Glutamatergic neuron (in vitro differentiated cells): ENCODE data around the gene PCDHA7. TPM values are rescaled to one million over a fixed set of nuclear protein-coding genes. Genes with fewer than 3 reads are reported as not detected.
A peak's percentile ranks its signal among the peaks of the same experiment; 100 is the strongest.
"Not testable (repeated sequence)": the region's sequence is repeated elsewhere in the genome, so short reads cannot be mapped to it uniquely, and the experiment has no call there.

Experiments
- DNase-seq: peaks from one replicate; pipeline ENCODE4 v3.0.0; 2022
- H3K27ac Mint-ChIP-seq: one replicate; pipeline ENCODE4 v1.8.0; 2020; ENCODE audit warnings: mild to moderate bottlenecking, mixed read lengths, inconsistent platforms; ENCODE audit not compliant: unreplicated experiment
- H3K27me3 Mint-ChIP-seq: one replicate; pipeline ENCODE4 v1.8.0; 2020; ENCODE audit warnings: mild to moderate bottlenecking, moderate library complexity, mixed read lengths, inconsistent platforms; ENCODE audit not compliant: unreplicated experiment
- H3K36me3 Mint-ChIP-seq: one replicate; pipeline ENCODE4 v1.8.0; 2020; ENCODE audit warnings: mild to moderate bottlenecking, mixed read lengths, inconsistent platforms; ENCODE audit not compliant: unreplicated experiment
- H3K4me1 Mint-ChIP-seq: one replicate; pipeline ENCODE4 v1.8.0; 2020; ENCODE audit warnings: mild to moderate bottlenecking, low read depth, mixed read lengths, inconsistent platforms; ENCODE audit not compliant: unreplicated experiment
- H3K4me3 Mint-ChIP-seq: one replicate; pipeline ENCODE4 v1.8.0; 2020; ENCODE audit warnings: mild to moderate bottlenecking, mixed read lengths, inconsistent platforms; ENCODE audit not compliant: unreplicated experiment
- H3K9me3 Mint-ChIP-seq: one replicate; pipeline ENCODE4 v1.8.0; 2020; ENCODE audit warnings: mild to moderate bottlenecking, moderate library complexity, mixed read lengths, inconsistent platforms; ENCODE audit not compliant: unreplicated experiment
- CTCF ChIP-seq: fragments of 200-600 bp; sonication (generic); IDR thresholded peaks from one replicate; pipeline ENCODE4 v1.5.0; 2021; ENCODE audit not compliant: partially characterized antibody, unreplicated experiment
- total RNA-seq: library from RNA; stranded (reverse); fragmentation: NEBNext Ultra II Directional; extraction: Animal tissue kit (Norgen Biotek cat#: 25700); gene quantifications from one replicate; pipeline ENCODE4 v1.2.1, GENCODE V29; 2021; ENCODE audit not compliant: unreplicated experiment

PCDHA7 gene
- total RNA-seq, 1 donor from 2014 or later, result 22.9 TPM

GRCh38 chr5:140794595-140795258, 39.3 kb upstream of the PCDHA7 start, which contains the start of gene PCDHA2:
TSS of gene PCDHA2 (plus strand) at chr5:140794852.
- Mint-ChIP-seq H3K27ac (peak within 1 kb of the TSS; percentile 97), H3K4me3 (peak within 1 kb of the TSS; percentile 93), H3K27me3 (no peaks in the 10 kb centered on the region)

DNA sequence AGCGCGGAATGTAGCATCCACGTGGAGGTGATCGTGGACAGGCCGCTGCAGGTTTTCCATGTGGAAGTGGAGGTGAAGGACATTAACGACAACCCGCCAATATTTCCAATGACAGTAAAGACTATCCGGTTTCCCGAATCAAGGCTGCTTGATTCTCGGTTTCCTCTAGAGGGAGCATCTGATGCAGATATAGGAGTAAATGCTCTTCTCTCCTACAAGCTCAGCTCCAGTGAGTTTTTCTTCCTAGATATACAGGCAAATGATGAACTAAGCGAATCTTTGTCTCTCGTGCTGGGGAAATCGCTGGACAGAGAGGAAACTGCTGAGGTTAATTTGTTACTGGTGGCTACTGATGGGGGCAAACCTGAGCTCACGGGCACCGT, 38.8 kb upstream of the PCDHA7 start:
- no peak for DNase-seq
- peaks cover 27% of the 10 kb centered on the region for H3K36me3 Mint-ChIP-seq
- peak overlapping the region; percentile 97 for H3K27ac Mint-ChIP-seq
- no peaks in the 10 kb centered on the region for H3K27me3 Mint-ChIP-seq
- H3K4me1 Mint-ChIP-seq, result no peaks in the 10 kb centered on the region
- peak; percentile 59 for TF ChIP-seq CTCF
- H3K9me3 Mint-ChIP-seq, result peaks cover 19% of the 10 kb centered on the region
- peak overlapping the region; percentile 93 for H3K4me3 Mint-ChIP-seq

More at GRCh38 chr5:140794595-140795258, 39.3 kb upstream of the PCDHA7 start, which contains the start of gene PCDHA2:
- DNase-seq, result no peak
- Mint-ChIP-seq H3K9me3 (peaks cover 17% of the 10 kb centered on the region), H3K4me1 (no peaks in the 10 kb centered on the region), H3K36me3 (peaks cover 24% of the 10 kb centered on the region)
- TF ChIP-seq CTCF, result no peak

DNA sequence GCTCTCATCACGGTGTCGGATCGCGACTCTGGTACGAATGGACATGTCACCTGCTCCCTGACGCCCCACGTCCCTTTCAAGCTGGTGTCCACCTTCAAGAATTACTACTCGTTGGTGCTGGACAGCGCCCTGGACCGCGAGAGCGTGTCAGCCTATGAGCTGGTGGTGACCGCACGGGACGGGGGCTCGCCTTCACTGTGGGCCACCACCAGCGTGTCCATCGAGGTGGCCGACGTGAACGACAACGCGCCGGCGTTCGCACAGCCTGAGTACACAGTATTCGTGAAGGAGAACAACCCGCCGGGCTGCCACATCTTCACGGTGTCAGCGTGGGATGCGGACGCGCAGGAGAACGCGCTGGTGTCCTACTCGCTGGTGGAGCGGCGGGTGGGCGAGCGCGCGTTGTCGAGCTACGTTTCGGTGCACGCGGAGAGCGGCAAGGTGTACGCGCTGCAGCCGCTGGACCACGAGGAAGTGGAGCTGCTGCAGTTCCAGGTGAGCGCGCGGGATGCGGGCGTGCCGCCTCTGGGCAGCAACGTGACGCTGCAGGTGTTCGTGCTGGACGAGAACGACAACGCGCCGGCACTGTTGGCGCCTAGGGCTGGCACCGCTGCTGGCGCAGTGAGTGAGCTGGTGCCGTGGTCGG, 37.9 kb upstream of the PCDHA7 start:
- H3K27me3 Mint-ChIP-seq, DNase-seq, H3K27ac Mint-ChIP-seq, H3K4me1 Mint-ChIP-seq: not testable (repeated sequence)
- H3K36me3 Mint-ChIP-seq, result peaks cover 34% of the 10 kb centered on the region
- peak overlapping the region; percentile 93 for H3K4me3 Mint-ChIP-seq
- H3K9me3 Mint-ChIP-seq, result peaks cover 24% of the 10 kb centered on the region

- no peak for DNase-seq
- Mint-ChIP-seq H3K27me3 (no peaks in the 10 kb centered on the region), H3K27ac (no peak overlapping the region), H3K36me3 (peaks cover 39% of the 10 kb centered on the region), H3K4me3 (no peak overlapping the region), H3K4me1 (no peaks in the 10 kb centered on the region), H3K9me3 (peaks cover 26% of the 10 kb centered on the region)
- TF ChIP-seq CTCF, result no peak
Measured at GRCh38 chr5:140796718-140797095, 37.4 kb upstream of the PCDHA7 start.

GRCh38 chr5:140800816-140801493, 33.1 kb upstream of the PCDHA7 start, which contains the start of gene PCDHA3:
TSS of gene PCDHA3 (plus strand) at chr5:140801057.
- DNase-seq, result no peak
- peak; percentile 16 for TF ChIP-seq CTCF
- Mint-ChIP-seq H3K4me1 (peaks cover 4% of the 10 kb centered on the region), H3K27me3 (no peaks in the 10 kb centered on the region), H3K4me3 (peak within 1 kb of the TSS; percentile 69), H3K27ac (peak within 1 kb of the TSS; percentile 59), H3K9me3 (peaks cover 22% of the 10 kb centered on the region), H3K36me3 (peaks cover 51% of the 10 kb centered on the region)
